Dendritic cell treated with granulocyte-macrophage colony-stimulating factor and Interleukin-4, amounts not matched to agents 40 ng/mL and 50 ng/mL, for 4 days (primary cell): ENCODE measurements around the gene LMO1.

Experiments used
- H3K27ac Mint-ChIP-seq: one replicate; pipeline ENCODE4 v1.8.0; 2022; ENCODE audit warnings: mild to moderate bottlenecking, mixed read lengths
- H3K27me3 Mint-ChIP-seq: one replicate; pipeline ENCODE4 v1.8.0; 2022; ENCODE audit warnings: mild to moderate bottlenecking, mixed read lengths
- H3K36me3 Mint-ChIP-seq: one replicate; pipeline ENCODE4 v1.8.0; 2022; ENCODE audit warnings: low read depth, mixed read lengths
- H3K4me1 Mint-ChIP-seq: one replicate; pipeline ENCODE4 v1.8.0; 2022; ENCODE audit warnings: low read depth, mixed read lengths
- H3K4me3 Mint-ChIP-seq: one replicate; pipeline ENCODE4 v1.8.0; 2022; ENCODE audit warnings: mild to moderate bottlenecking, moderate library complexity, mixed read lengths
- H3K9me3 Mint-ChIP-seq: one replicate; pipeline ENCODE4 v1.8.0; 2022; ENCODE audit warnings: mixed read lengths
- intact Hi-C: fragments of 100-400 bp; cut with micrococcal nuclease; formaldehyde crosslinking; loops from one replicate; pipeline ENCODE4 v1.15.0; 2022

Gene LMO1

DNA sequence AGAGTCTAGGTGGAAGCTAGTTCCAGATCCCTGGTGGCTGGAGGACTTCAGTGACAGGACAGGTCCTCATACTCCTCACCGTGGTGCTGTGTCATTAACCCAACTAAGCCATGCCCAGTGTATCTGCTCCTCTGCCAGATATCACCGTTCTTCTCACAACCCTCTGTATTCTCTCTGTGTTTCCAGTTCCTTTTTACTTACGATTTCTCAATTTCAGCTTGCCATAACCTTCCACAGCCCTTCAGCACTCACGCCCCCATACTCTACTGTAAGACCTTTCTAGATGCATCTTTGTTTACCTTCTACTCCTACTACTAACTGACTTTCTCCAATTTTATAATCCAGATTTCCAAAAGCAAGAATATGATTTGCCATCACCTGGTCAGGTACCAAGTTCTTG is 68.7 kb downstream of the LMO1 start:
- no peaks in the 10 kb centered on the region for H3K36me3 Mint-ChIP-seq
- H3K4me1 Mint-ChIP-seq = peaks cover 54% of the 10 kb centered on the region
- peaks cover 1% of the 10 kb centered on the region for H3K27me3 Mint-ChIP-seq
- no peaks in the 10 kb centered on the region for H3K9me3 Mint-ChIP-seq
- intact Hi-C loops = no loop called here
- peak overlapping the region; percentile 55 for H3K27ac Mint-ChIP-seq
- no peak overlapping the region for H3K4me3 Mint-ChIP-seq

DNA sequence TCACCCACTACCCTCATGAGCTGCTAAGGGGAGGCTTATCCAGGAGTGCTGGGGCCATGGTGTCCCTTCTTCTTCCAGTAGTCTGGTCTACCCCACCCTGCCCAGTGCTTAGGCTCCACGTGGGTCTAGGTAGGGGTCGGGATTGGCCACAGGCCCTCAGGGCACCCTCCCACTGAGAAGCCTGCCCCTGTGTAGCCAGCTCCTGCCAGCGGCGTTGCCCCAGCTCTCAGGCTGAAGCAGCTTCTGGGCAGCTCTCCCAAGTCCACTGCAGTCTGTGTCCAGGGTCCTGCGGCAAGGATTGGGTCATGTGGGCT is 70.8 kb downstream of the LMO1 start:
- no peak overlapping the region for H3K27ac Mint-ChIP-seq
- no peaks in the 10 kb centered on the region for H3K36me3 Mint-ChIP-seq
- H3K4me1 Mint-ChIP-seq = peaks cover 41% of the 10 kb centered on the region
- no peak overlapping the region for H3K4me3 Mint-ChIP-seq
- H3K27me3 Mint-ChIP-seq = peaks cover 1% of the 10 kb centered on the region
- intact Hi-C loops = loop anchor here (1.0 kb wide), 2 partner anchors 16 to 71 kb away; no protein-coding TSS in a partner anchor
- H3K9me3 Mint-ChIP-seq = no peaks in the 10 kb centered on the region

DNA sequence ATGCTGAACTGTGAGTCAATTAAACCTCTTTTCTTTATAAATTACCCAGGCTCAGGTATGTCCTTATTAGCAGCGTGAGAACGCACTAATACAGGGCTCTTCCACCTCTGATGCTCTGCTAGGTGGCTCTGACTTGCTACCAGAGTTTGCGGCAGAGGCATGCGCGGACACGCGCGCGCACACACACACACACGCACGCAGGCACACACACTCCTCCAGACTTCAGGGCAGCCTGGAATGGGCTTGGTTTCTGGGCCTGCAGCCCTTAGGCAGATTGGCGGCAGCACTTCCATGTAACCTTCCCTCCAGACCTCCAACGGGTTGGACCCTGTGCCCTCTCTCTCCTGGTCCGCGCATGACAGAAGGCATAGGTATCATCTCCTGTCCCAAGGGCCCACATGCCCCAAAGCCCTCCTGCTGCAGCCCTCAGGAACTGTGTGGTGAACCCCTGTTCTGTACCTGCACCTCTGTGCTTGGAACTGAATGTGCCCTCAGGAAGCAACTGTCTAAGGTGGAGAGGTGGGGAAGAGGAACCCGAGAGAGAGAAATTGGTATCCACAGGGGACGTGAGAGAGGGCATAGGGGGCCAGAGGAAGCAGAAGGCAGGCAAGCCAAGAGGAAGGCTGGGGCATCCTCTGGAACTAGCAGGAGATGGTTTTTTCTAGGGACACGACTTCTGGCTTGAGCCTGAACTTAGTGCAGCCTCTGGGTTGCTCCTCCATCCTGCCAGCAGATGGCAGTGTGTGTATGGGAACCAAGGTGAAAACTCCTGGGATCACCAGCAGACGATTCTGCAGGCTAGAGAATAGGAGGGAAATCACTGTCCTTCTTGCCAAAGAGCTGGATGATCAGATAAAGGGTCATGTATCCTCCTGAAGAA is 71.4 kb downstream of the LMO1 start:
- intact Hi-C loops = loop anchor here (1.0 kb wide), 2 partner anchors 17 to 72 kb away; no protein-coding TSS in a partner anchor
- H3K27ac Mint-ChIP-seq = no peak overlapping the region
- H3K36me3 Mint-ChIP-seq = no peaks in the 10 kb centered on the region

DNA sequence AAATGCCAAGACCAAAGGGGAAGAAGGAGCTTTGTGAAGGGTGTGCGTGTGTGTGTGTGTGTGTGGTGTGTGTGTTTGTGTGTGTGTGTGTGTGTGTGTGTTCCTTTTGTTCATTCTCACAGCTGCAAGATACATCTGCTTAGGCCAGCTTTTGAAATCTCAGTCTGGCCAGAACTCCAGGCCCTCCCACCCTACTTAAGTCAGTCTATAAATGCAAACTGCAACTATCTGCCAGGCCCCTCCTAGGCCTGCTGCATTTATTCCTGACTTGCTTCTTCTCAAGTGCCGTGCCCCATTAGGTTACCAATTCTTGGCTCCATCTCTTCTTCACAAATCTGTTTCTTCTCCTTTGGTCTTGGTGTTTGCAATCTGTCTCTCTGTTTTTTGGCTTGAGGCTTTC is 73.2 kb downstream of the LMO1 start:
- intact Hi-C loops = no loop called here
- no peak overlapping the region for H3K4me3 Mint-ChIP-seq
- H3K36me3 Mint-ChIP-seq = no peaks in the 10 kb centered on the region
- peaks cover 4% of the 10 kb centered on the region for H3K27me3 Mint-ChIP-seq
- no peak overlapping the region for H3K27ac Mint-ChIP-seq
- H3K4me1 Mint-ChIP-seq = peaks cover 18% of the 10 kb centered on the region
- H3K9me3 Mint-ChIP-seq = no peaks in the 10 kb centered on the region

More for the DNA sequence above, 71.4 kb downstream of the LMO1 start:
- peaks cover 35% of the 10 kb centered on the region for H3K4me1 Mint-ChIP-seq
- H3K27me3 Mint-ChIP-seq = peaks cover 1% of the 10 kb centered on the region
- H3K4me3 Mint-ChIP-seq = no peak overlapping the region
- H3K9me3 Mint-ChIP-seq = no peaks in the 10 kb centered on the region

DNA sequence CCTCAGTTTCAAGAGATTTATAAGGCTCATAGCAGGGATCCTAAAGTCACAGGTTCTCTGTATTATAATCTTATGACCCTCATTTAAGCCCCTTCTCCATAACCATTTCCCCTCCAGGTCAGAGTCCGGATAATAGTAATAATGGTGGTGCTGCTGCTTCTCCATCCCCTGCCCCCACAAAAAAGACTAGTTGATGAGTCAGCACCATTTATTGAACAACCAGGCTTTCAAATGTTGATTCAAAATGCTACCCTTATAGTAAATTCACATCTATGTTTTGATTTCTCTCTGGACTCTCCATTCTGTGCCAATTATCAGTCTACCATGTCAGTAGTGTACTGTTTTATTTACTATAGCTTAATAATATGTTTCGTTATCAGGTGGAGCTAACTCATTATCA is 77.2 kb downstream of the LMO1 start:
- intact Hi-C loops = no loop called here
- Mint-ChIP-seq H3K27me3 (peaks cover 13% of the 10 kb centered on the region), H3K27ac (no peak overlapping the region), H3K9me3 (no peaks in the 10 kb centered on the region), H3K4me3 (no peak overlapping the region), H3K36me3 (no peaks in the 10 kb centered on the region), H3K4me1 (no peaks in the 10 kb centered on the region)

DNA sequence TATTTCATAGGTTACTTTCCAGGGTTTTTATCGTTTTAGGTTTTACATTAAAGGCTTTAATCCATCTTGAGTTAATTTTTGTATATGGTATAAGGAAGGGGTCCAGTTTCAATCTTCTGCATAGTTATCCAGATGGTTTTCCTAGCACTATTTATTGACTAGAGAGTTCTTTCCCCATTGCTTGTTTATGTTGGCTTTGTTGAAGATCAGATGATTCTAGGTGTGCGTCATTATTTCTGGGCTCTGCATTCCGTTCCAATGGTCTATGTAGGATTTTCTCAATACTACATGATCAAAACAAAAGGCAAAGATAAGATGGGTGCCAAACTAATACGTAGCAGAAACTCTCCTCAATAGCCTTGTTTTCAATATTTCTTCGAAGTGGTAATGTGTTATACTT is 80.6 kb downstream of the LMO1 start:
- intact Hi-C loops = no loop called here

DNA sequence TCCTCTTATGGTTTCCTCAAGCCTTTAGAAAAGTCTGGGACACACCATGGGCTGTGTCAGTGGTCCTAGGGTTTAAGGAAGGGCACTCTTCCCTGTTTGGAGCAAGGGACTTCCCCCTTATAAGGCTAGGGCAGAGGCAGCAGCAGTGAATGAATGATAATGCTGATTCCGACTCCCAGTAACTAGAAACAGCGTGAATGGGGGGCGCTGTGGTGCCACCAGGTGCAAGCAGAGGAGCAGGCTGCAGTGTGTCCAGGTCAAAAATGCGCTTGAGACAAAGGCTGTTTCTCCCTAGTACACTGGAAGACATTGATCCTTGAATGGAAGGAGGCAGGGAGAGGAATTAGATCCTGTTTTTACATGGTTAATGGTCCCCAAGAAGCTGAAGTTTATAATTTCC is 83.2 kb downstream of the LMO1 start:
- no peaks in the 10 kb centered on the region for H3K36me3 Mint-ChIP-seq
- H3K4me1 Mint-ChIP-seq = no peaks in the 10 kb centered on the region
- peaks cover 19% of the 10 kb centered on the region for H3K27me3 Mint-ChIP-seq
- intact Hi-C loops = no loop called here
- no peak overlapping the region for H3K4me3 Mint-ChIP-seq
- H3K27ac Mint-ChIP-seq = no peak overlapping the region
- H3K9me3 Mint-ChIP-seq = no peaks in the 10 kb centered on the region

More for the DNA sequence above, 80.6 kb downstream of the LMO1 start:
- peaks cover 18% of the 10 kb centered on the region for H3K27me3 Mint-ChIP-seq
- H3K36me3 Mint-ChIP-seq = no peaks in the 10 kb centered on the region
- H3K4me1 Mint-ChIP-seq = no peaks in the 10 kb centered on the region
- no peak overlapping the region for H3K27ac Mint-ChIP-seq
- H3K9me3 Mint-ChIP-seq = no peaks in the 10 kb centered on the region
- H3K4me3 Mint-ChIP-seq = no peak overlapping the region

DNA sequence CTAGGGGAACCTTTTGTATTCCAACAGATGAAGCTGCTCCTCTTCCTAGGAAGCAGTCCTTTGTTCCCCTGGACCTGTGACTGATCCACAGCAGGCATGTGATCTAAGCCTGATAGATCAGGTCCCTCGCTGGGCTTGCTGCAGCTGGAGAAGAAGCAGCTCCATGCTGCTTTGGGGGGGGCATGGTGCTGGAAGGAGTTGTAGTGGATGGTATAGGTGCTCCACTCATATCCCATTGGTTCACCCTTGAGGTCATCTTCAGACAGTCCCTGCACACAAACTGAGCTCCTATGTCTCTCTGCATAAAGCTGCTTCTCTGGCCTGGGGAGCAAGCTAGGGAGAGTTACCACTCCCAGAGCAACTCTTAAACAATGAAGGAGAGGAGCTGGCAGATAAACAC is 85.4 kb downstream of the LMO1 start:
- Mint-ChIP-seq H3K27me3 (peaks cover 20% of the 10 kb centered on the region), H3K4me3 (no peak overlapping the region), H3K9me3 (no peaks in the 10 kb centered on the region), H3K27ac (no peak overlapping the region), H3K4me1 (no peaks in the 10 kb centered on the region), H3K36me3 (no peaks in the 10 kb centered on the region)
- intact Hi-C loops = no loop called here

DNA sequence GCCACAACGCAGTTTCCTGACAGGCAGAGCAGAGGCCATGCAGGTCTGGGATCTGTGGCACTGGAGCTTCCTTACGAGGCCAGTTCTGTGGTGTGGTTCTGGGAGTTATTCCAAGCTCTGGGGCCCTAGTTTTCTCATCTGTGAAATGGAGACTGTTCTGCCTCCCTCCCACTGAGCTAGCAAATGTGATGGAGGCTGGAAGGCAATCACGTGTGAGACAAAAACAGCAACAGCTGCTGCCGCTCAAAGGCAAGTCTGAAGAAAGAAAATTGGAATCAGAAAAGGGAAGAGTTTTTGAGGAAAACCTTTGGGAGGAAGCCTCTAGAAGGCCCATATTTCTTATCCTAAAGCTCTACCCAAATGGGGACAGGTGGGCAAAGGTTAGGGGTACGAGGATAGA is 86.5 kb downstream of the LMO1 start:
- no peaks in the 10 kb centered on the region for H3K9me3 Mint-ChIP-seq
- intact Hi-C loops = no loop called here
- H3K4me3 Mint-ChIP-seq = no peak overlapping the region
- H3K4me1 Mint-ChIP-seq = no peaks in the 10 kb centered on the region
- no peak overlapping the region for H3K27ac Mint-ChIP-seq
- no peaks in the 10 kb centered on the region for H3K36me3 Mint-ChIP-seq
- peaks cover 20% of the 10 kb centered on the region for H3K27me3 Mint-ChIP-seq
